HEK293 (cell line): Measurements from ENCODE around the gene NUP58.
"Not testable (repeated sequence)": the region's sequence is repeated elsewhere in the genome, so short reads cannot be mapped to it uniquely, and the experiment has no call there.

ENCODE experiments used
- CTCF ChIA-PET: fragments of 350-600 bp; formaldehyde crosslinking; extraction: SDS; loops from one replicate; lab custom pipeline; 2021; ENCODE audit warnings: antibody characterized with exemption; lab: Yijun Ruan, JAX
- POLR2A ChIA-PET: fragments of 300-600 bp; formaldehyde crosslinking; extraction: SDS; loops from one replicate; lab custom pipeline; 2020; ENCODE audit warnings: antibody characterized with exemption, inconsistent platforms; lab: Yijun Ruan, JAX
- H3K27ac ChIP-seq: fragments of 200-500 bp; sonication (Bioruptor generic); 2 replicates; pipeline ENCODE4 v1.5.1; 2014; ENCODE audit warnings: low read depth, low read length, control low read depth, inconsistent platforms; ENCODE audit errors: extremely low read depth
- H3K36me3 ChIP-seq, 2 experiments: fragments of 200-500 bp in 1 of 2; sonication (Bioruptor generic) in 1 of 2; 1 replicate in 1 of 2; 2 replicates in 1 of 2; pipeline ENCODE4 v1.5.1; 2014 to 2017; ENCODE audit warnings: inconsistent platforms in 2 of 2, low read length in 2 of 2; ENCODE audit not compliant: control insufficient read depth in 2 of 2, insufficient read depth in 1 of 2
- H3K4me1 ChIP-seq: fragments of 200-500 bp; sonication (Bioruptor generic); 2 replicates; pipeline ENCODE4 v1.5.1; 2014; ENCODE audit warnings: mild to moderate bottlenecking, low read length, inconsistent platforms; ENCODE audit not compliant: control insufficient read depth, insufficient read depth
- H3K4me3 ChIP-seq: 2 replicates; pipeline ENCODE4 v1.5.1; 2011; ENCODE audit warnings: low read depth, mild to moderate bottlenecking, control low read depth, low read length, moderate library complexity
- H3K9me3 ChIP-seq: fragments of 200-500 bp; sonication (Bioruptor generic); 2 replicates; pipeline ENCODE4 v1.5.1; 2014; ENCODE audit warnings: low read depth, low read length, inconsistent platforms; ENCODE audit not compliant: control insufficient read depth, insufficient read depth
- AEBP2 ChIP-seq: fragments of 450-650 bp; formaldehyde crosslinking; IDR thresholded peaks from 2 replicates; pipeline ENCODE4 v1.5.1; 2016; ENCODE audit warnings: missing biosample characterization, missing genetic modification characterization, borderline replicate concordance
- IKZF3 ChIP-seq: fragments of 450-650 bp; IDR thresholded peaks from 2 replicates; pipeline ENCODE4 v1.5.0; 2018; ENCODE audit warnings: missing biosample characterization, mild to moderate bottlenecking, missing genetic modification characterization, moderate library complexity
- REPIN1 ChIP-seq: fragments of 450-650 bp; formaldehyde crosslinking; IDR thresholded peaks from 2 replicates; pipeline ENCODE4 v1.5.1; 2017; ENCODE audit warnings: missing biosample characterization, missing genetic modification characterization, low read depth
- REST ChIP-seq: fragments of 450-650 bp; formaldehyde crosslinking; IDR thresholded peaks from 2 replicates; pipeline ENCODE4 v1.5.1; 2016; ENCODE audit warnings: missing biosample characterization, missing genetic modification characterization
- ZBTB21 ChIP-seq: fragments of 450-650 bp; formaldehyde crosslinking; IDR thresholded peaks from 2 replicates; pipeline ENCODE4 v1.5.1; 2017; ENCODE audit warnings: missing biosample characterization, missing genetic modification characterization
- ZBTB7A ChIP-seq: fragments of 450-650 bp; formaldehyde crosslinking; IDR thresholded peaks from 2 replicates; pipeline ENCODE4 v1.5.1; 2016; ENCODE audit warnings: low read depth, missing biosample characterization, missing genetic modification characterization
- ZBTB8A ChIP-seq: fragments of 450-650 bp; formaldehyde crosslinking; IDR thresholded peaks from 2 replicates; pipeline ENCODE4 v1.5.1; 2016; ENCODE audit warnings: missing biosample characterization, missing genetic modification characterization
- ZIC2 ChIP-seq: fragments of 450-650 bp; formaldehyde crosslinking; IDR thresholded peaks from 2 replicates; pipeline ENCODE4 v1.5.1; 2016; ENCODE audit warnings: missing biosample characterization, missing genetic modification characterization
- ZNF140 ChIP-seq: fragments of 450-650 bp; formaldehyde crosslinking; IDR thresholded peaks from 2 replicates; pipeline ENCODE4 v1.5.1; 2016; ENCODE audit warnings: missing biosample characterization, missing genetic modification characterization
- ZNF2 ChIP-seq: fragments of 450-650 bp; formaldehyde crosslinking; IDR thresholded peaks from 2 replicates; pipeline ENCODE4 v1.5.1; 2016; ENCODE audit warnings: missing biosample characterization, missing genetic modification characterization
- ZNF202 ChIP-seq: fragments of 450-650 bp; formaldehyde crosslinking; IDR thresholded peaks from 2 replicates; pipeline ENCODE4 v1.5.1; 2016; ENCODE audit warnings: missing biosample characterization, missing genetic modification characterization, borderline replicate concordance
- ZNF223 ChIP-seq: fragments of 450-650 bp; formaldehyde crosslinking; IDR thresholded peaks from 2 replicates; pipeline ENCODE4 v1.5.1; 2016; ENCODE audit warnings: missing biosample characterization, missing genetic modification characterization
- ZNF266 ChIP-seq: fragments of 450-650 bp; formaldehyde crosslinking; IDR thresholded peaks from 2 replicates; pipeline ENCODE4 v1.5.1; 2016; ENCODE audit warnings: missing biosample characterization, missing genetic modification characterization, low read depth
- ZNF274 ChIP-seq, 2 experiments: fragments of 200-500 bp in 1 of 2; fragments of 450-650 bp in 1 of 2; sonication (Bioruptor generic) in 1 of 2; formaldehyde crosslinking in 1 of 2; IDR thresholded peaks; 2 replicates each; pipeline versions ENCODE4 v1.5.1 to v1.6.1; 2014 to 2016; ENCODE audit warnings: borderline replicate concordance in 1 of 2, inconsistent platforms in 1 of 2, low read length in 1 of 2, missing biosample characterization in 1 of 2, missing genetic modification characterization in 1 of 2
- ZNF335 ChIP-seq: fragments of 450-650 bp; formaldehyde crosslinking; conservative IDR thresholded peaks from 2 replicates; pipeline ENCODE4 v1.5.1; 2016; ENCODE audit warnings: missing biosample characterization, missing genetic modification characterization
- ZNF394 ChIP-seq: fragments of 450-650 bp; formaldehyde crosslinking; IDR thresholded peaks from 2 replicates; pipeline ENCODE4 v1.5.1; 2016; ENCODE audit warnings: missing biosample characterization, missing genetic modification characterization, mild to moderate bottlenecking, moderate library complexity, borderline replicate concordance
- ZNF426 ChIP-seq: fragments of 450-650 bp; formaldehyde crosslinking; IDR thresholded peaks from 2 replicates; pipeline ENCODE4 v1.5.1; 2017; ENCODE audit warnings: missing biosample characterization, missing genetic modification characterization, mild to moderate bottlenecking, inconsistent platforms, moderate library complexity
- ZNF433 ChIP-seq: fragments of 450-650 bp; formaldehyde crosslinking; IDR thresholded peaks from 2 replicates; pipeline ENCODE4 v1.5.1; 2016; ENCODE audit warnings: missing biosample characterization, missing genetic modification characterization, low read depth
- ZNF510 ChIP-seq: fragments of 450-650 bp; formaldehyde crosslinking; IDR thresholded peaks from 2 replicates; pipeline ENCODE4 v1.5.1; 2018; ENCODE audit warnings: mild to moderate bottlenecking, missing genetic modification characterization, missing biosample characterization; ENCODE audit not compliant: insufficient replicate concordance
- ZNF530 ChIP-seq: fragments of 450-650 bp; formaldehyde crosslinking; IDR thresholded peaks from 2 replicates; pipeline ENCODE4 v1.5.1; 2016; ENCODE audit warnings: low read depth, missing biosample characterization, missing genetic modification characterization
- ZNF555 ChIP-seq: fragments of 450-650 bp; formaldehyde crosslinking; conservative IDR thresholded peaks from 2 replicates; pipeline ENCODE4 v1.5.1; 2017; ENCODE audit warnings: missing biosample characterization, mild to moderate bottlenecking, missing genetic modification characterization, inconsistent platforms
- ZNF560 ChIP-seq: fragments of 450-650 bp; formaldehyde crosslinking; IDR thresholded peaks from 2 replicates; pipeline ENCODE4 v1.5.1; 2017; ENCODE audit warnings: missing biosample characterization, missing genetic modification characterization, borderline replicate concordance
- ZNF596 ChIP-seq: fragments of 450-650 bp; IDR thresholded peaks from 2 replicates; pipeline ENCODE4 v1.5.0; 2018; ENCODE audit warnings: missing biosample characterization, mild to moderate bottlenecking, missing genetic modification characterization, moderate library complexity
- ZNF610 ChIP-seq: fragments of 450-650 bp; formaldehyde crosslinking; IDR thresholded peaks from 2 replicates; pipeline ENCODE4 v1.5.1; 2016; ENCODE audit warnings: missing biosample characterization, missing genetic modification characterization, borderline replicate concordance
- ZNF629 ChIP-seq: fragments of 450-650 bp; formaldehyde crosslinking; IDR thresholded peaks from 2 replicates; pipeline ENCODE4 v1.5.1; 2017; ENCODE audit warnings: missing biosample characterization, missing genetic modification characterization
- ZNF654 ChIP-seq: fragments of 450-650 bp; formaldehyde crosslinking; IDR thresholded peaks from 2 replicates; pipeline ENCODE4 v1.5.1; 2016; ENCODE audit warnings: low read depth, missing biosample characterization, missing genetic modification characterization
- ZNF785 ChIP-seq: fragments of 450-650 bp; formaldehyde crosslinking; IDR thresholded peaks from 2 replicates; pipeline ENCODE4 v1.5.1; 2016; ENCODE audit warnings: missing biosample characterization, missing genetic modification characterization
- ZNF791 ChIP-seq: fragments of 450-650 bp; formaldehyde crosslinking; IDR thresholded peaks from 2 replicates; pipeline ENCODE4 v1.5.1; 2016; ENCODE audit warnings: missing biosample characterization, missing genetic modification characterization
- ZXDB ChIP-seq: fragments of 450-650 bp; formaldehyde crosslinking; IDR thresholded peaks from 2 replicates; pipeline ENCODE4 v1.5.1; 2016; ENCODE audit warnings: missing biosample characterization, missing genetic modification characterization
- TF ChIP-seq, protein P1 (sequence below): fragments of 450-650 bp; formaldehyde crosslinking; IDR thresholded peaks from 2 replicates; pipeline ENCODE4 v1.5.1; 2016; ENCODE audit warnings: missing biosample characterization, missing genetic modification characterization
- TF ChIP-seq, protein P2 (sequence below): fragments of 450-650 bp; formaldehyde crosslinking; IDR thresholded peaks from 2 replicates; pipeline ENCODE4 v1.5.1; 2017; ENCODE audit warnings: missing biosample characterization, missing genetic modification characterization

Gene NUP58

GRCh38 chr13:25354377-25354776 is 53.0 kb downstream of the NUP58 start:
- ChIA-PET CTCF (no interaction called here), POLR2A (no interaction called here)

DNA sequence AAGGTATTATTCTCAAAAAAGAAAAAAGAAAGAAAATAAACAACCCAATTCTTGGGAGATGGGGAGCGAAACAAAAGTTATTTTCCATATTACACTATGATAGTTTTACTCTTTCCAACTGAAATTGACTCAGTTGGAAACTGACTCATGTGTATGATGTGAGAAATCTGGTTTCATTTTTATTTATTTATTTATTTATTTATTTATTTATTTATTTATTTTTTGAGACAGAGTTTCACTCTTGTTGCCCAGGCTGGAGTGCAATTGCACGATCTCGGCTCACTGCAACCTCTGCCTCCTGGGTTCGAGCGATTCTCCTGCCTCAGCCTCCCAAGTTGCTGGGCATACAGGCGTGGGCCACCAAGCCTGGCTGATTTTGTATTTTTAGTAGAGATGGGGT is 59.0 kb downstream of the NUP58 start:
- H3K4me1 ChIP-seq, H3K4me3 ChIP-seq, H3K27ac ChIP-seq, H3K9me3 ChIP-seq, H3K36me3 ChIP-seq, POLR2A ChIA-PET, CTCF ChIA-PET: not testable (repeated sequence)
- peak; percentile 63 for TF ChIP-seq ZNF140
- TF ChIP-seq AEBP2 = 0 out of 2 replicates have a peak, but pooled peaks have one; percentile 24
- TF ChIP-seq ZNF510 (tag by site-specific recombination) = peak; percentile 16
- TF ChIP-seq ZNF654 (tag by site-specific recombination) = peak; percentile 27; the same call in 1 of the 2 replicates
- TF ChIP-seq ZNF560 (tag by site-specific recombination) = peak; percentile 73; the same call in 1 of the 2 replicates
- TF ChIP-seq REST (tag by site-specific recombination) = peak; percentile 32; the same call in 1 of the 2 replicates
- TF ChIP-seq ZNF394 = peak; percentile 84; the same call in 1 of the 2 replicates
- TF ChIP-seq ZNF433 (tag by site-specific recombination) = 0 out of 2 replicates have a peak, but pooled peaks have one; percentile 37
- TF ChIP-seq ZNF202 (tag by site-specific recombination) = peak; percentile 62; the same call in 1 of the 2 replicates
- TF ChIP-seq ZNF266 = 0 out of 2 replicates have a peak, but pooled peaks have one; percentile 32
- TF ChIP-seq ZNF426 = peak; percentile 69
- TF ChIP-seq ZBTB8A = peak; percentile 52; the same call in 1 of the 2 replicates
- peak; percentile 41; the same call in 1 of the 2 replicates for TF ChIP-seq ZXDB (tag by site-specific recombination)
- 0 out of 2 replicates have a peak, but pooled peaks have one; percentile 14 for TF ChIP-seq ZNF629

More at GRCh38 chr13:25354377-25354776, 53.0 kb downstream of the NUP58 start:
- no peak for TF ChIP-seq ZNF2 (tag by site-specific recombination)
- no peak for TF ChIP-seq ZNF791
- TF ChIP-seq ZNF530 (tag by site-specific recombination) = no peak
- TF ChIP-seq, protein P1, sequence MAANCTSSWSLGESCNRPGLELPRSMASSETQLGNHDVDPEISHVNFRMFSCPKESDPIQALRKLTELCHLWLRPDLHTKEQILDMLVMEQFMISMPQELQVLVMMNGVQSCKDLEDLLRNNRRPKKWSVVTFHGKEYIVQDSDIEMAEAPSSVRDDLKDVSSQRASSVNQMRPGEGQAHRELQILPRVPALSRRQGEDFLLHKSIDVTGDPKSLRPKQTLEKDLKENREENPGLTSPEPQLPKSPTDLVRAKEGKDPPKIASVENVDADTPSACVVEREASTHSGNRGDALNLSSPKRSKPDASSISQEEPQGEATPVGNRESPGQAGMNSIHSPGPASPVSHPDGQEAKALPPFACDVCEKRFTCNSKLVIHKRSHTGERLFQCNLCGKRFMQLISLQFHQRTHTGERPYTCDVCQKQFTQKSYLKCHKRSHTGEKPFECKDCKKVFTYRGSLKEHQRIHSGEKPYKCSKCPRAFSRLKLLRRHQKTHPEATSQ (tag by site-specific recombination) = no peak
- no peak for TF ChIP-seq ZNF223 (tag by site-specific recombination)
- TF ChIP-seq ZNF785 = no peak
- no peak for TF ChIP-seq ZIC2 (tag by site-specific recombination)
- TF ChIP-seq ZNF654 (tag by site-specific recombination) = no peak
- no peak for TF ChIP-seq REPIN1 (tag by site-specific recombination)
- no peak for TF ChIP-seq ZNF555 (tag by site-specific recombination)
- no peak for TF ChIP-seq ZXDB (tag by site-specific recombination)
- TF ChIP-seq ZNF596 = no peak
- no peak for TF ChIP-seq IKZF3 (tag by site-specific recombination)
- TF ChIP-seq, protein P2, sequence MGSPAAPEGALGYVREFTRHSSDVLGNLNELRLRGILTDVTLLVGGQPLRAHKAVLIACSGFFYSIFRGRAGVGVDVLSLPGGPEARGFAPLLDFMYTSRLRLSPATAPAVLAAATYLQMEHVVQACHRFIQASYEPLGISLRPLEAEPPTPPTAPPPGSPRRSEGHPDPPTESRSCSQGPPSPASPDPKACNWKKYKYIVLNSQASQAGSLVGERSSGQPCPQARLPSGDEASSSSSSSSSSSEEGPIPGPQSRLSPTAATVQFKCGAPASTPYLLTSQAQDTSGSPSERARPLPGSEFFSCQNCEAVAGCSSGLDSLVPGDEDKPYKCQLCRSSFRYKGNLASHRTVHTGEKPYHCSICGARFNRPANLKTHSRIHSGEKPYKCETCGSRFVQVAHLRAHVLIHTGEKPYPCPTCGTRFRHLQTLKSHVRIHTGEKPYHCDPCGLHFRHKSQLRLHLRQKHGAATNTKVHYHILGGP (tag by site-specific recombination) = no peak
- no peak for TF ChIP-seq ZNF140
- TF ChIP-seq ZBTB7A (tag by site-specific recombination) = no peak
- TF ChIP-seq ZNF274 (IDR thresholded peaks at IDR 0.05; ENCODE audit: low read length) = no peak
- no peak for TF ChIP-seq ZNF274 (tag by site-specific recombination; IDR thresholded peaks at IDR 0.05; ENCODE audit: borderline replicate concordance)
- TF ChIP-seq ZNF610 (tag by site-specific recombination) = no peak
- no peak for TF ChIP-seq ZBTB21 (tag by site-specific recombination)
- TF ChIP-seq ZNF335 (tag by site-specific recombination) = no peak
- Histone ChIP-seq H3K27ac (no peak overlapping the region), H3K36me3 (no peaks in the 10 kb centered on the region), H3K4me3 (no peak overlapping the region), H3K4me1 (no peaks in the 10 kb centered on the region), H3K9me3 (no peaks in the 10 kb centered on the region)
